Activated CD4-positive, alpha-beta T cell treated with anti-CD3 and anti-CD28 coated beads, Interleukin-2, amount 10 ng/mL, durations not matched to agents 24 days and 14 days (primary cell): ENCODE data around the gene DPYSL5. TPM values are rescaled to one million over a fixed set of nuclear protein-coding genes. Genes with fewer than 3 reads are reported as not detected.

Experiments
- DNase-seq: peaks from one replicate; pipeline ENCODE4 v3.0.0; 2022
- H3K27ac Mint-ChIP-seq: one replicate; pipeline ENCODE4 v1.8.0; 2022; ENCODE audit warnings: mild to moderate bottlenecking, mixed read lengths
- H3K27me3 Mint-ChIP-seq: one replicate; pipeline ENCODE4 v1.8.0; 2022; ENCODE audit warnings: mixed read lengths
- H3K36me3 Mint-ChIP-seq: one replicate; pipeline ENCODE4 v1.8.0; 2022; ENCODE audit warnings: low read depth, mild to moderate bottlenecking, mixed read lengths
- H3K4me1 Mint-ChIP-seq: one replicate; pipeline ENCODE4 v1.8.0; 2021; ENCODE audit warnings: mixed read lengths
- H3K4me3 Mint-ChIP-seq: one replicate; pipeline ENCODE4 v1.8.0; 2022; ENCODE audit warnings: mild to moderate bottlenecking, moderate library complexity, mixed read lengths
- H3K9me3 Mint-ChIP-seq: one replicate; pipeline ENCODE4 v1.8.0; 2021; ENCODE audit warnings: mixed read lengths
- intact Hi-C: fragments of 100-400 bp; cut with micrococcal nuclease; formaldehyde crosslinking; loops from one replicate; pipeline ENCODE4 v1.15.1; 2023
- total RNA-seq: library from RNA; stranded (reverse); gene quantifications from 2 replicates; pipeline ENCODE4 v1.2.3, GENCODE V29; 2022

Gene DPYSL5
- total RNA-seq, 1 donor from 2014 or later: not detected

GRCh38 chr2:26948800-26949199, 100.9 kb downstream of the DPYSL5 start:
- H3K4me3 Mint-ChIP-seq: no peak overlapping the region
- intact Hi-C loops: no loop called here
- DNase-seq: no peak

DNA sequence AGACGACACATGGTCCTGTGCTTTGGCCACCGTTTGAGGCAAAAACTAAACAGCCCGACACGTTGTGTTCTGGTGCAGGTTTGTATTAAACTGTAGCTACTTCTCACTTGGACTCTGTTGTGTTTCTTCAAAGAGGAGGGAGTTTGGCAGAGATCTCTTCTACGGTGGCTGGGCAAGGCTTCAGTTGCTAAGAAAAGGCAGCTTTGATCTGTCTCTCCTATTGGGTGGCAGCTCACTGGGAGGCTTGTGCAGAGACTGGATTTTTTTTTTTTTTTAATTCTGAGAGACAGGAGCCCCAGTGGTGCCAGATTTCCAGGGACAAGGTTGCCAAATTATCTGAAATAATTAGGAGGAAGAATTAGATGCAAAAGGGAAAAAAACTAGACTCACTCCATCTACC, 102.3 kb downstream of the DPYSL5 start:
- intact Hi-C loops: no loop called here
- H3K4me3 Mint-ChIP-seq: no peak overlapping the region
- H3K4me1 Mint-ChIP-seq: no peaks in the 10 kb centered on the region
- H3K27me3 Mint-ChIP-seq: peaks cover 16% of the 10 kb centered on the region
- no peaks in the 10 kb centered on the region for H3K9me3 Mint-ChIP-seq
- DNase-seq: no peak
- H3K36me3 Mint-ChIP-seq: no peaks in the 10 kb centered on the region
- H3K27ac Mint-ChIP-seq: no peak overlapping the region

More at GRCh38 chr2:26948800-26949199, 100.9 kb downstream of the DPYSL5 start:
- no peak overlapping the region for H3K27ac Mint-ChIP-seq
- H3K9me3 Mint-ChIP-seq: no peaks in the 10 kb centered on the region
- H3K4me1 Mint-ChIP-seq: no peaks in the 10 kb centered on the region
- no peaks in the 10 kb centered on the region for H3K36me3 Mint-ChIP-seq
- H3K27me3 Mint-ChIP-seq: peaks cover 4% of the 10 kb centered on the region

- Mint-ChIP-seq H3K36me3 (no peaks in the 10 kb centered on the region), H3K4me1 (no peaks in the 10 kb centered on the region), H3K27ac (no peak overlapping the region), H3K9me3 (no peaks in the 10 kb centered on the region), H3K4me3 (no peak overlapping the region), H3K27me3 (peaks cover 18% of the 10 kb centered on the region)
- intact Hi-C loops: no loop called here
- no peak for DNase-seq
Observed at GRCh38 chr2:26951236-26951635, 103.3 kb downstream of the DPYSL5 start.

- Mint-ChIP-seq H3K36me3 (no peaks in the 10 kb centered on the region), H3K4me1 (no peaks in the 10 kb centered on the region), H3K27me3 (peaks cover 24% of the 10 kb centered on the region), H3K9me3 (no peaks in the 10 kb centered on the region), H3K4me3 (no peak overlapping the region), H3K27ac (no peak overlapping the region)
- intact Hi-C loops: no loop called here
- DNase-seq: no peak
Observed at GRCh38 chr2:26952374-26952773, 104.4 kb downstream of the DPYSL5 start.

GRCh38 chr2:26954135-26954534, 106.2 kb downstream of the DPYSL5 start:
- Mint-ChIP-seq H3K27ac (no peak overlapping the region), H3K36me3 (no peaks in the 10 kb centered on the region), H3K27me3 (peaks cover 34% of the 10 kb centered on the region), H3K9me3 (no peaks in the 10 kb centered on the region), H3K4me1 (no peaks in the 10 kb centered on the region), H3K4me3 (no peak overlapping the region)
- no peak for DNase-seq
- intact Hi-C loops: no loop called here

GRCh38 chr2:26957041-26957440, 109.1 kb downstream of the DPYSL5 start:
- Mint-ChIP-seq H3K27ac (no peak overlapping the region), H3K4me3 (no peak overlapping the region), H3K36me3 (no peaks in the 10 kb centered on the region), H3K27me3 (peaks cover 38% of the 10 kb centered on the region), H3K4me1 (peaks cover 3% of the 10 kb centered on the region), H3K9me3 (no peaks in the 10 kb centered on the region)
- intact Hi-C loops: no loop called here
- no peak for DNase-seq

GRCh38 chr2:26957534-26957933, 109.6 kb downstream of the DPYSL5 start:
- intact Hi-C loops: no loop called here
- no peak for DNase-seq
- H3K27me3 Mint-ChIP-seq: peaks cover 36% of the 10 kb centered on the region
- H3K36me3 Mint-ChIP-seq: no peaks in the 10 kb centered on the region
- peaks cover 3% of the 10 kb centered on the region for H3K4me1 Mint-ChIP-seq
- no peak overlapping the region for H3K4me3 Mint-ChIP-seq
- H3K27ac Mint-ChIP-seq: no peak overlapping the region
- no peaks in the 10 kb centered on the region for H3K9me3 Mint-ChIP-seq

DNA sequence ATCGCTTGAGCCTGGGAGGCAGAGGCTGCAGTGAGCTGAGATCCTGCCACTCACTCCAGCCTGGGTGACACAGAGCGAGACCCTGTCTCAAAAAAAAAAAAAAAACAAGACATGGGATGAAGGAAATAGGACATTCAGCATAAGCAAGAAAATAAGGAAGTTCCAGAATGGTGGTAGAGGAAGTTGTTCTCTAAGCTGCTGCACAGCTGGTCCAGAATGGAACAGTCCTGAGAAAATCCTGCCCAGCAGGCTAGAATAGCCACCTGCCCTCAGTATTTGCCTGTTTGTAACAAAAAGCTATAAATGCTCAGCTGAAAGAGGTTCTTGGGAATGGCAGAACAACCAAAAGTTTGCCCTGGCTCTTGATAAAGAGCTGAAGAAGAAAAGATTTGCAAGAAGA, 111.4 kb downstream of the DPYSL5 start:
- H3K27me3 Mint-ChIP-seq: peaks cover 29% of the 10 kb centered on the region
- intact Hi-C loops: no loop called here
- no peaks in the 10 kb centered on the region for H3K9me3 Mint-ChIP-seq
- no peak overlapping the region for H3K4me3 Mint-ChIP-seq
- no peak overlapping the region for H3K27ac Mint-ChIP-seq
- no peak for DNase-seq
- H3K4me1 Mint-ChIP-seq: peaks cover 3% of the 10 kb centered on the region
- H3K36me3 Mint-ChIP-seq: no peaks in the 10 kb centered on the region

DNA sequence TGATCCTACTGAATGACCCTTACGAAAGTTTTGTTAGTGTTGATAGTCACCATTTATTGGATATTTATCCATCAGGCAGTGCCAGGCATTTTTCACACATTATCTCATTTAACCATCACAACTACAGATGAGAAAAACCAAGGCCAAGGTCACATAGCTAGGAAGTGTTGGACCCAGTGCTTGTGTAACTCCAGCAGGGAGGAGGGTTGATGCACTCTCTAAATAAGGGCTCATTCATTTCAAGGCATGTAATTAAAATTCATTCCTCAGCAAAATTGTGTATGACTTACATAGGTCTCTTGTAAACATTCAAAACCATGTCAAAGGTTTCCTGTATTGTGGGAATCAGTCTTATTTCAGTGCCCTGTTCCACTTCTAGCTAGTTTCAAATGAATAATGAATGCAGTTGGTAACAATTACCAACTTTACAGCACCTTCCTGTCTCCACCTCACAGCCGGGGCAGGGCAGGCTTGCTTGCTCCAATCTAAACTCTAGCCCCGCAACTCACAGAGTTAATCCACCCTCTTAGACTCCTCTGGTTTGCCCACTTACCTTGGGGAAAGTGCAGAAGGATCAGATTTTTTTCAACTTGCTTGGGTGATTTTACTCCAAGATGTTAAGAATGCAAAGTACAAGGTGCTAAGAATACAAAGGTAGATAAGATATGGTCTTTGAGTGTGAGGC, 116.7 kb downstream of the DPYSL5 start:
- no peak for DNase-seq
- intact Hi-C loops: loop anchor here (5.0 kb wide), 2 partner anchors 123 to 318 kb away; partner anchors contain the start of genes KHK and TRIM54
- no peak overlapping the region for H3K27ac Mint-ChIP-seq
- peaks cover 7% of the 10 kb centered on the region for H3K4me1 Mint-ChIP-seq
- H3K36me3 Mint-ChIP-seq: no peaks in the 10 kb centered on the region
- H3K9me3 Mint-ChIP-seq: no peaks in the 10 kb centered on the region
- H3K27me3 Mint-ChIP-seq: peaks cover 30% of the 10 kb centered on the region
- H3K4me3 Mint-ChIP-seq: no peak overlapping the region

DNA sequence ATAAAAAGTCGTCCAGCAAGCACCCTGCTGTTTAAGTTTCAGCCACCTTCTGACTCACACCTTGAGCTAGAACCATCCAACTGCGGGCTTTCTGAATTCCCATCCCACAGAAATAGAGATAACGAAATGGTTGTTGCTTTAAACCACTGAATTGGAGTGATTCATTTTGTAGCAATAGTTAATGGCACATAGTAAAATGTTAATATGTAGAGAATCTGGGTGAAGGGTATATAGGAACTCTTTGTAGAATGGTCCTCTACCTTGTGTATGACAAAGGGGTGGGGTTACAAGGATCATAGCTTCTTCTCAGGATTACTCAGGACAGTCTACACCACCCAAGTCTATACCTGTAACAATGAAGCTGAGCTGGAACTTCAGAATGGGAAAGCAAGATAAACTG, 120.1 kb downstream of the DPYSL5 start:
- Mint-ChIP-seq H3K4me1 (peaks cover 17% of the 10 kb centered on the region), H3K36me3 (no peaks in the 10 kb centered on the region), H3K9me3 (no peaks in the 10 kb centered on the region), H3K27me3 (peaks cover 47% of the 10 kb centered on the region), H3K27ac (no peak overlapping the region), H3K4me3 (no peak overlapping the region)
- intact Hi-C loops: no loop called here
- no peak for DNase-seq

GRCh38 chr2:26969077-26969844, 121.3 kb downstream of the DPYSL5 start:
- H3K27ac Mint-ChIP-seq: peak overlapping the region; percentile 64
- H3K4me3 Mint-ChIP-seq: peak overlapping the region; percentile 69
- peaks cover 53% of the 10 kb centered on the region for H3K27me3 Mint-ChIP-seq
- H3K4me1 Mint-ChIP-seq: peaks cover 17% of the 10 kb centered on the region
- no peaks in the 10 kb centered on the region for H3K36me3 Mint-ChIP-seq
- intact Hi-C loops: no loop called here
- no peaks in the 10 kb centered on the region for H3K9me3 Mint-ChIP-seq
- no peak for DNase-seq

GRCh38 chr2:26970244-26970927, 122.5 kb downstream of the DPYSL5 start, which contains the start of gene MAPRE3:
TSS of gene MAPRE3 (plus strand) at chr2:26970637. CDS start at chr2:27022219, 51,582 bp downstream.
- peaks cover 17% of the 10 kb centered on the region for H3K4me1 Mint-ChIP-seq

GRCh38 chr2:26970928-26971627, 123.1 kb downstream of the DPYSL5 start:
- Mint-ChIP-seq H3K27me3 (peaks cover 55% of the 10 kb centered on the region), H3K27ac (peak overlapping the region; percentile 74), H3K4me1 (peaks cover 17% of the 10 kb centered on the region), H3K36me3 (no peaks in the 10 kb centered on the region), H3K9me3 (no peaks in the 10 kb centered on the region), H3K4me3 (peak overlapping the region; percentile 86)
- intact Hi-C loops: loop anchor here (1.0 to 5.0 kb wide), 2 partner anchors 61 to 292 kb away; partner anchors contain the start of genes SLC30A3 and TMEM214
- peak; percentile 61 for DNase-seq

More at GRCh38 chr2:26970244-26970927, 122.5 kb downstream of the DPYSL5 start, which contains the start of gene MAPRE3:
- Mint-ChIP-seq H3K27ac (peak within 1 kb of the TSS; percentile 74), H3K9me3 (no peaks in the 10 kb centered on the region), H3K27me3 (peaks cover 57% of the 10 kb centered on the region), H3K36me3 (no peaks in the 10 kb centered on the region), H3K4me3 (peak within 1 kb of the TSS; percentile 86)
- DNase-seq: peak; percentile 95
- intact Hi-C loops: loop anchor here (1.0 to 5.0 kb wide), 2 partner anchors 62 to 293 kb away; partner anchors contain the start of genes SLC30A3 and TMEM214
